ENCODE results near the gene THSD1. TPM values are rescaled to one million over a fixed set of nuclear protein-coding genes. Genes with fewer than 3 reads are reported as not detected.
"Not testable (repeated sequence)": the region's sequence is repeated elsewhere in the genome, so short reads cannot be mapped to it uniquely, and the experiment has no call there.

The THSD1 gene
- total RNA-seq, 4 donors from 2014 or later: 1.2 to 1.9 (median 1.8) TPM

DNA sequence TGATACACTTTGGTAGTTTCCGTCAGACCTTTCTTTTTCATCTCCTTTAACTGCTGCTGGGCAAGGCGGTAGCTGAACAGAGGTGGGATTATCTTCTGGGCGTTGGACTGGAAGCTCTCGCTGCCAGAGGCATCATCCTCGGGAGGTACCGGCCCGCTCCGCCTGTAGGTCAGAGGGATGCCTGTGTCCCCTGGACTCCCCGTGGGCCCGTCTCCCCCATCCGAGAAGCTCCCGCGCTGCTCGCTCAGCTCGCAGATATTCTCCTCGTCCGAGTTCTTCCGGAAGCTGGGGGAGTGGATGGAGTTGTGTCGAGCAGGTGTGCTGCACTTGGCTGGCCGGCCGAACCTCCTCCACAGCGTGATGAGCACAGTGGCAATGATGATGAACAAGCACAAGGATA lies 27.7 kb downstream of the THSD1 start:
- Histone ChIP-seq H3K27me3 (no peaks in the 10 kb centered on the region), H3K27ac (no peak overlapping the region), H3K4me3 (no peak overlapping the region), H3K9me3 (no peaks in the 10 kb centered on the region), H3K36me3 (no peaks in the 10 kb centered on the region), H3K4me1 (no peaks in the 10 kb centered on the region)
- TF ChIP-seq POLR2AphosphoS5 (IDR thresholded peaks at IDR 0.05): no peak
- no peak for TF ChIP-seq EP300 (IDR thresholded peaks at IDR 0.05; ENCODE audit: low read depth)
- TF ChIP-seq POLR2A (IDR thresholded peaks at IDR 0.05): no peak
- no peak for TF ChIP-seq CTCF (IDR thresholded peaks at IDR 0.05)
- no peak for DNase-seq
- WGBS, 2 donors (ENCODE audit: low coverage in 1 of 2): 97 to 100% methylated on average over 4 to 22 of the region's 22 CpGs
- intact Hi-C loops (cut with DNase I; ENCODE audit: low total_unique reads) (no loop called here), in situ Hi-C loops (cut with MboI; ENCODE audit: low pct_ligation_motif_present in 1 of 4, low pct_unique_long_range_greater_than_20kb in 1 of 4, low sequenced_read_pairs in 3 of 4) (no loop called here)

- H3K4me1 ChIP-seq: no peaks in the 10 kb centered on the region
- TF ChIP-seq EP300 (IDR thresholded peaks at IDR 0.05; ENCODE audit: low read depth): no peak
- TF ChIP-seq POLR2A (IDR thresholded peaks at IDR 0.05): no peak
- no peak for TF ChIP-seq CTCF (IDR thresholded peaks at IDR 0.05)
- TF ChIP-seq POLR2AphosphoS5 (IDR thresholded peaks at IDR 0.05): no peak
- WGBS, 2 donors (ENCODE audit: low coverage in 1 of 2): 98 to 100% methylated on average over 7 to 21 of the region's 21 CpGs
- no peaks in the 10 kb centered on the region for H3K36me3 ChIP-seq
- DNase-seq: no peak
- in situ Hi-C loops (cut with MboI; ENCODE audit: low pct_ligation_motif_present in 1 of 4, low pct_unique_long_range_greater_than_20kb in 1 of 4, low sequenced_read_pairs in 3 of 4): no loop called here
- intact Hi-C loops (cut with DNase I; ENCODE audit: low total_unique reads): no loop called here
- no peaks in the 10 kb centered on the region for H3K9me3 ChIP-seq
- no peak overlapping the region for H3K27ac ChIP-seq
- H3K4me3 ChIP-seq: no peak overlapping the region
- H3K27me3 ChIP-seq: no peaks in the 10 kb centered on the region
Measured at GRCh38 chr13:52377898-52378297, 28.1 kb downstream of the THSD1 start.

- intact Hi-C loops (cut with DNase I; ENCODE audit: low total_unique reads) (no loop called here), in situ Hi-C loops (cut with MboI; ENCODE audit: low pct_ligation_motif_present in 1 of 4, low pct_unique_long_range_greater_than_20kb in 1 of 4, low sequenced_read_pairs in 3 of 4) (no loop called here)
- 30% methylated on average over 1 of the region's 1 CpG; no CpG with 5 or more reads in 1 of the 2 donors for WGBS, 2 donors (ENCODE audit: low coverage in 1 of 2)
Measured at GRCh38 chr13:52374873-52375411, 31.0 kb downstream of the THSD1 start.

DNA sequence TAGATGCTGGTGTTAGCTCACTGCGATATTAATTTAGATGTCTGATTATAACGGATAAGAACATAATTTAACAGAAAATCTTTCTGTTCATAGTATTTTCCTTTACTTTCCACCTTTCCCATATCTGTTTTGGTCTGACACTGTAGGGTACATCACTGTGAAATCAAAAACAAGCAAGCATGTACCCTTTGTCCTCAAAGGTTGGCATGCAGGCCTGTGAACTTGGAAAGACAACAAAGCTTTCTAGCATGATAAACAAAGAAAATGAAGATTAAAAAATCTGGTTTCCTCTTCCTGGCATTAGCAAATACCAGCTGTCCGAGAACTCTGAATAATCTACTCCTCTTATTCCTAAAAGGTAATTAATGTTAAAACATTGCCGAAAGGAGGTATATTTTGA lies 31.6 kb downstream of the THSD1 start:
- TF ChIP-seq CTCF (IDR thresholded peaks at IDR 0.05): no peak
- TF ChIP-seq EP300 (IDR thresholded peaks at IDR 0.05; ENCODE audit: low read depth): no peak
- no peak for TF ChIP-seq POLR2AphosphoS5 (IDR thresholded peaks at IDR 0.05)
- no peak for TF ChIP-seq POLR2A (IDR thresholded peaks at IDR 0.05)
- no peaks in the 10 kb centered on the region for H3K4me1 ChIP-seq
- intact Hi-C loops (cut with DNase I; ENCODE audit: low total_unique reads): no loop called here
- in situ Hi-C loops (cut with MboI; ENCODE audit: low pct_ligation_motif_present in 1 of 4, low pct_unique_long_range_greater_than_20kb in 1 of 4, low sequenced_read_pairs in 3 of 4): no loop called here
- WGBS, 2 donors (ENCODE audit: low coverage in 1 of 2): 92 to 100% methylated on average over 4 of the region's 4 CpGs
- no peak overlapping the region for H3K27ac ChIP-seq
- no peaks in the 10 kb centered on the region for H3K36me3 ChIP-seq
- no peak overlapping the region for H3K4me3 ChIP-seq
- H3K27me3 ChIP-seq: no peaks in the 10 kb centered on the region
- no peaks in the 10 kb centered on the region for H3K9me3 ChIP-seq
- no peak for DNase-seq

More at GRCh38 chr13:52374873-52375411, 31.0 kb downstream of the THSD1 start:
- no peak overlapping the region for H3K4me3 ChIP-seq
- H3K27ac ChIP-seq: no peak overlapping the region
- no peaks in the 10 kb centered on the region for H3K36me3 ChIP-seq
- no peak for TF ChIP-seq CTCF (IDR thresholded peaks at IDR 0.05)
- TF ChIP-seq POLR2A (IDR thresholded peaks at IDR 0.05): no peak
- no peak for TF ChIP-seq EP300 (IDR thresholded peaks at IDR 0.05; ENCODE audit: low read depth)
- no peak for TF ChIP-seq POLR2AphosphoS5 (IDR thresholded peaks at IDR 0.05)
- no peaks in the 10 kb centered on the region for H3K4me1 ChIP-seq
- no peaks in the 10 kb centered on the region for H3K9me3 ChIP-seq
- no peaks in the 10 kb centered on the region for H3K27me3 ChIP-seq
- DNase-seq: no peak

DNA sequence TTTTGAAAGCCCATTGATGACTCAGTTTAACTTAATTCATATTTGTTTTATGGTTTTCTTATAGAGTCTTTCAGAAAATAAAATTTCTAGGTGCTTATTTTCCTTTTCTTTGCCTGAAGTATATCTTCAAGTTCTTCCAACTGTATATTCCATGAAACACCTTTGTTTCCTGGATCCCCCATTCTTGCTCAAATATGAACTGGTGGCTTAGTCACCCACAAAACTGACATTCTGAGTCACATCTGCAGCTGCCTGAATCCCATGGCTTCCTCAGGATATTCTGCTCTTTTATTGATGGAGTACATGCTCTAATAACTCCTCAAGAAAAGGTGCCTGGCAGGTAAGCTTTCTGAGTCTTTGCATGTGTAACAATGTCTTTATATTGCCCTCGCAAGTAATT lies 32.7 kb downstream of the THSD1 start:
- in situ Hi-C loops (cut with MboI; ENCODE audit: low pct_ligation_motif_present in 1 of 4, low pct_unique_long_range_greater_than_20kb in 1 of 4, low sequenced_read_pairs in 3 of 4); H3K36me3 ChIP-seq; DNase-seq; intact Hi-C loops (cut with DNase I; ENCODE audit: low total_unique reads); H3K4me3 ChIP-seq; H3K27ac ChIP-seq; H3K9me3 ChIP-seq; H3K27me3 ChIP-seq; H3K4me1 ChIP-seq: not testable (repeated sequence)
- WGBS, 2 donors (ENCODE audit: low coverage in 1 of 2): 80 to 100% methylated on average over 1 of the region's 1 CpG
